GM19455 (cell line): ENCODE measurements around the gene MYH11.
"Not testable (repeated sequence)": the region's sequence is repeated elsewhere in the genome, so short reads cannot be mapped to it uniquely, and the experiment has no call there.

Experiments
- ATAC-seq: cut with Tn5 transposase; IDR thresholded peaks from one replicate; pipeline ENCODE4 v1.9.1; 2021; ENCODE audit not compliant: unreplicated experiment

Gene MYH11

DNA sequence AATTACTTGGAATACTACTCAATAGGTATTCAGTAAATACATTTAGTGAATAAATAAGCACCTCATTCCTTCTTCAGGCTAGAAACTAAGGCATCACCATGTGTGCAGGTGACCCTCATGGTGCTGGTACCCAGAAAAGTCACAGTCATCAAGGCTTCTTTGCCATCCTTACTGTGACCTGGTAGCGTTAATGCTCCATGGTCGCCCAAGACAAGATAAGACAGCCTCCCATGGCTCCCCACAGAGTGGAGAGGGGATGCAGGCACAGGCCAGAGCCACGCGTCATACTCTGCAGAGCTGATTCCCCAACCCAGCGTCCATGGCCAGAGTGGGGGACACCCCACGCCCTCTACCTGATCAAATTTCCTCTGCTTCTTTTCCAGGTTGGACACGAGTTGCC lies 133.0 kb downstream of the MYH11 start:
- no peak for ATAC-seq

DNA sequence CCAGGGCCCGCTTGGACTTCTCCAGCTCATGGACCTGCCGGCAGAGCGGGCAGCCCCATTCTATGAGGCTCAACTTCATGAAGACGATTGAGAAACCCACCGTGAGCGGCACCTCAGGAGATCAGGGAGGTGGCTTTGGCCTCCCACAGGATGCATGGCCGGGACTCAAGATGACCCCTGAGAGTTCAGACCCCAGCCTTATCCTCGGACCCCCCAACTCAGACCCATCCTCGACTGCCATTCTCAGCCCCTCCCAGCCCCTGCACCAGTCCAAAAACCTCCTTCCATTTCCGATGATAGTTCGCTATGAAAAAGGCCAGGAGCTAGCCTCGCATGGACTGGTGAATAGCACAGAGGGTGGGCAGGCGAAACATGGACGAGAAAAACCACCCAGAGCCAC lies 135.8 kb downstream of the MYH11 start:
- ATAC-seq, result no peak

DNA sequence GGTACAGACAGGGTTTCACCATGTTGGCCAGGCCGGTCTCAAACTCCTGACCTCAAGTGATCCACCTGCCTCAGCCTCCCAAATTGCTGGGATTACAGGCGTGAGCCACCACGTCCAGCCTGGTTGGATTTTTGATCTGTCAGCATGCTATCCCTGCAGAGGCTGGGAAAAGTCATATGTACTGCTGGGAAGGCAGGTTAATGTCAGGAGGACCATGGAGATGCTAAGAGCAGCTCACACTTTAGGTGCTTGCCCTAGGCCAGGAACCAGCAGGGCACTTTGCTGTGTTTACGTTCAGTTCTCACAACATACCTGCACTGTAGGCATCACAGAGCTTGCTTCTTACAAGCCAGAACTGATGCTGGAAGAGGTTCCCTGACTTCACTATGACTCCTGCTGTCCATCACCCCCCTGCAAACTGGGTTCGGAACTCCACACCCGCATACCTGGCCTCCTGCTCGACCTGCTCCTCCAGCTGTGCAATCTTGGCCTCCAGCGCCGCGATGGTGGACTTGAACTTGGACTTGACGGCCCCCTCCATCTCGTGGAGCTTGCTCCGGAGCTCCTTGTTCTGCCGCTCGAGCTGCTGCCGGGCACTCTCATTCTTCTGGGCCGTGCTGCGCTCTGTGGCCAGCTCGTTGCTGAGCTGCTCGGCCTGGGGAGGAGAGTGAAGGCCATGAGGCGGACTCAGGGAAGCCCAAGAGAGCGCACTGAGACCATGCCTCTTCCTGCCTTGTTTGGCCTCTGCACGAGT lies 140.0 kb downstream of the MYH11 start:
- no peak for ATAC-seq

DNA sequence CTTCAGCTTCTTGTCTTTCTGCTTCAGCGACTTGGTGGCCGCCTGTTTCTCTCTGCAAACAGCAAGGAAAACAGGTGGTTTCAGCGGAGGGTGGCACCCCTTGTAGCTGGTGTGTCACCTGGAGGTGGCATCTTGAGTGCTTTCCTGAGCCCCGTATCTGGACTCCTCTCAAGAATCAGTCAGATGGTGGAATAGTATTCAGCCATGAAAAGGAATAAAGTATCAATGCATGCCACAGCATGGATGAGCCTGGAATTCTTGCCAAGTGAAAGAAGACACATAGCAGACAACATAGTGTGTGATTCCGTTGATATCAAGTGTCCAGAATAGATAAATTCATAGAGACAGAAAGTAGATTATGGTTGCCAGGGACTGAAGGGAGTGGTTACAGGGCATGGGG lies 141.6 kb downstream of the MYH11 start:
- ATAC-seq, result no peak

DNA sequence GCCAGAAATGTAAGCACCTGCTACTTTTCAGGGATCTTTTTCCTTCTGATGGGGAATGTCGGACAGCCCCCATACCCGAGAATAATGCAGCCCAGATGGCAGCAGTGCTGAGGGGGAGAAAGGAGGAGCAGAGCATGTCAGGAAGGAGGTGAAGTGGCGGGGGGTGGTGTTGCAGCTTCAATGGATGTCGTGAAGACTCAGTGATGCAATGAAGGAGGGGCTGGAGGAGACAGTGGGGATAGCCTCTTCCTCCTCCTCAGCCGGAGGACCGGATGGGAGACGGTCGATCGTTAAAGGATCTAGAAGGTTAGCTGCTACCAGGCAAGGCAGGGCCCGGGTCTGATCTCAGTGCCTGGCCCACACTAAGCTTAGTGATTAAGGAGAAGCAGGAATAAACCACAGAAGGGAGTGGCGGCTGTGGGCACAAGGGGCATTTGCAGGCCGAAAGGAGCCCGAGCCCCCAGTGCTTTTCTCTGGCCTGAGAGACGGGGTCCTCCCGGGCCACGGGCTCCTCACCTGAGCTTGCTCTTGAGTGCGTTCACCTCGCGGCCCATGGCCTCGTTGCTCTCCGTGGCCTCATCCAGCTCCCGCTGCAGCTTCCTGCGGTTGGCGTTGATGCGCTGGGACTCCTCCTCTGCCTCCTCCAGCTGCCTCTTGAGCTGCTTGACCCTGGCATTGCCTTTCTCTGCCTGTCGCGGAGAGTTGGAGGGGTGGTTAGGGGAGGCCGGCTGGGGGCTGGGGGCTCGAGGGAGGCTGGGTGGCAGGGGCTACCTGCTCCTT lies 142.2 kb downstream of the MYH11 start:
- no peak for ATAC-seq

DNA sequence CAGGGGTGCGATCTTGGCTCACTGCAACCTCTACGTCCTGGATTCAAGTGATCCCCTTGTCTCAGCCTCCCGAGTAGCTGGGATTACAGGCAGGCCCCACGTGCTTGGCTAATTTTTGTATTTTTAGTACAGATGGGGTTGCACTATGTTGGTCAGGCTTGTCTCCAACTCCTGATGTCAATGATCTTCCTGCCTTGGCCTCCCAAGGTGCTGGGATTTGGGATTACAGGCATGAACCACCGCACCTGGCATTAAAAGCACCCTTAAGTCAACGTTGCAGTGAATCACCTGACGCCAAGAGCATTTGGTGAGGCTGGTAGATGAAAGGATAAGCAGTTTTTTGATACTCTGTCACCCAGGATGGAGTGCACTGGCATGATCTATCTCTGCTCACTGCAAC lies 147.8 kb downstream of the MYH11 start:
- ATAC-seq, result no peak

DNA sequence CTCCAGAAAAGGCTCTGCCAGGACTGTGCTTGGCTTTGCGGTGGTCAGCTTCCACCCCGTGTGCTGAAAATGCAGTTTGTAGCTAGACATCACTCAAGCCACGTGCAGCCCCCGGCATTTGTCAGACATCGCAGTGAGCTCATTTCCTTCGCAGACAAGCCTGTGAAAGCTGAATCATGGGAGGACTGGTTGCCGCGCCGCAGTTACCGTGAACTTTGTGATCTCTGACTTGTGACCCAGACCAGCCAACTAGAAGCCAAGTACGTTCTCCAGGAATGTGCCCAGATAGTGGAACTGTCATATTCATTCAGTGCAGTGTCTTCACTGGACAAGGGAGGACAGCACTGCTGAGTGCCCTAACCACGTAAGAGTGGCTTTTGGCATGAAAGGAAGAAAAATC lies 148.7 kb downstream of the MYH11 start:
- ATAC-seq, result no peak

DNA sequence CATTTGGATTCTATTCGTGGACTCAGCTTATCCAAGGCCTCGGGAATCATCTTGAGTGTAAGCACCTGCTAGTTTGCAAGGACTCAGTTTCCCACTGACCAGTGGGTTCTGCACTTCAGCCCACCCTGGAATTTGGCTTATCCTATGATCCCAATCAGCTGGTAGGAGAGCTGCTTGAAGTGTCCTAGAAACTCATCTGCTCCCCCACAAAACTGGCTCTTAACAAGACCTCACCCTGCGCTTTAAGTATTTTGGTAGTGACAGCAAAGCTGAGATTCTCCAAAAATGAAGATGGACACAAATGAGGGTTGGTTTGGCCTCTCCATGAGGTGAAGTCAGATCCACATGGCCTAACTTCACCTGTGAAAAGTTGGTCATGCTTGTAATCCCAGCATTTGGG lies 149.5 kb downstream of the MYH11 start:
- no peak for ATAC-seq

DNA sequence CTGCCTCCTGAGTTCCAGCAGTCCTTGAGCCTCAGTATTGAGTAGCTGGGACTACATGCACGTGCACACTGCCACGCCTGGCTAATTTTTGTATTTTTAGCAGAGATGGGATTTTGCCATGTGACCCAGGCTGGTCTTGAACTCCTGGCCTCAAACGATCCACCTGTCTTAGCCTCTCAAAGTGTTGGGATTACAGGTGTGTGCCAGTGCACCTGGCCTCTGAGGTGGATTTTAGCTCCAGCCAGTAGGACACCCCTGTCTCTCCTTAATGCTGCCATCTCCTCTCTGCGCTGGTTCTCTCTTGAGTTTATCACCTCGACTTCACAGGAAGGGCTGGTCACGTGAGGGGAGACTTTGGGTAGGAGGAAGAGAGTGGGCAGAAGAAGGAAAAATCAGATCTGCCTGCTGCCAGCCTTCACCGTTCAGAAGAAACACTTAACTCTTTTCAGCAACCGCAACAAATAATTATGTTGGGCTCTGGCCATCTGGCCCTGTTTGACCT lies 151.7 kb downstream of the MYH11 start:
- ATAC-seq, result no peak

DNA sequence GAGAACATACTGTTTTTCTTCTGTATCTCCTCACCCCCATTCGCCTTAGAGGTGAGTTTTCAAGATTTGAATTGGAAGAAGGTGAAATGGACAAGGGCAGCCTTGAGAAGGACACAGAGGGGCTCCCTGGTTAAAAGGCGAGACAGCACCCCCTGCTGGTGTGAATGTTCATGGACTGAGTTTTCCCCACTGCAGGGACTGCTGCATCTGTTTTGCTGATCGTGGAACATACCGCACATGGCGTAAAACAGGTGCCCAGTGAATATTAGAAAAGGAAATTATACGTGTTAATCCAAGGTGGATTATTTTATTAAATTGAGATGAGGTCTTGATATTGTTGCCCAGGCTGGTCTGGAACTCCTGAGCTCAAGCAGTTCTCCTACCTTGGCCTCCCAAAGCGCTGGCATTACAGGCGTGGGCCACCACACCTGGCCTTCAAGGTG lies 152.3 kb downstream of the MYH11 start:
- ATAC-seq, result no peak

DNA sequence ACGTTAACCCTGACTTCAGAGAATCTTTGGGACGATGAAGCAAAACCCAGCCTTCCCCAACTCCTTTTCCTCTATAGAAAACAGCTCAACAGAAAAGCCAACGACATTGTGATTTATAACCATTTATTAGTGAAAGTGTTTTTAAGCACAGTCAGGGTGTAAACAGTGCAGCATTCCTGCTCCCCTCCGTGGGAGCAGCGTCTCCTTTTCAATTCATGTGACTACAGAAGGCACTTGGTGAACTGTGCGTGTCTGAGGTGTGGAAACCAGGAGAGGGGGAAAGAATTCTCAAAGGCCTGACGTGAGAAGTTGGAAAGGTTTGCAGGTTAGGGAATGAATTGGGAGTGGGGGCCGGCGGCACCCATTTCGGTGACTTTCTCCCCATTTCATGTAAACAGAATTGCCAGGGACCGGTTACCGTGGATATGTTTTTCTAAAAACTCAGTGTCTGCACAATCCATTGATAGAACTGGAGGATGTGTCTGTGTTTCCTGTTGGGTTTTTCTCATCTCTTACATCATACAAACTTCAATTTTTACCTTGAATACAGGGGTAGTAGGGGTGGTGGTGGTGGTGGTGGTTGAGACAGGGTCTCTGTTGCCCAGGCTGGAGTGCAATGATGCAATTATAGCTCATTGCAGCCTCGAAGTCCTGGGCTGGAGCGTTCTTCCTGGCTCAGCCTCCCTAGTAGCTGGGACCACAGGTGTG lies 153.6 kb downstream of the MYH11 start:
- ATAC-seq, result no peak

DNA sequence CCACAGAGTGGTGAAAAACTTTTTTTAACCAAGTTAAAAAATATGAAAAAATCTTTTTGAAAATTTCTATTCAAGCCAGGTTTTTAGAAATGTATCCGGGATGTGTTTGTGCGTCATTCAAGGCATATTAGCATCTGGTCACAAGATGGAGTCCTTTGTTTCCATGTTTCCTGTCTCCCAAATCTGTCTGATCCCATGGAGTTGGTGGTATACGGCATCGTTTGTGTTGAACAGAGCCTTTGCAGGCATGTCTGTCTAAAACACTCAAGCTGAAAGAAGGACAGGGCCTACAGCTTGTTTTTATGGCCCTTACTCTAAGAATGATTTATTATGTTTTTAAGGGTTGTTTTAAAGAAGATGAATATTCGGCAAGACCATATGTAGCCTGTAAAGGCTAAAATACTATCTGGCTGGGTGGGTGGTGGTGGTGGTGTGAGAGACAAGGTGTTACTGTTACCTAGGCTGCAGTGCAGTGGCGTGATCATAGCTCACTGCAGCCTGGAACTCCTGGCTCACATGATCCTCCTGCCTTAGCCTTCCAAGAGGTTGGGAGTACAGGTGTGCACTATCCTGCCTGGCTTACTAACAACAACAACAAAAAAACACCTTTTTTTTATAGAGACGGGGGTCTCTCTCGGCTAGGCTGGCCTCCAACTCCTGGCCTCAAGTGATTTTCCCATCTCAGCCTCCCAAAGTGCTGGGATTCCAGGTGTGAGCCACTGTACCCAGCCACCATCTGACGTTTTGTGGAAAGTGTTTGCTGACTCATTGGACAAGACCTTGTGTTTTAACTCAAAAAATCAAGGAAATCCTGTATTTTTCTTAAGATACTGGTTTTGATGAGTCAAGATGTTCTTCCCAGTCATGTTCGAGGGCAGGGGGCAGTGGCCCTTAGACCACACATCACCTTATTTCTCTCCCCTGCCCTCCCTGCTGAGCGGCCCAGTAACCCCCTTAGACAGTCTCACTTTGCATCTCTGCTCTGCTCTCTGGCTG lies 154.6 kb downstream of the MYH11 start:
- ATAC-seq, result no peak

DNA sequence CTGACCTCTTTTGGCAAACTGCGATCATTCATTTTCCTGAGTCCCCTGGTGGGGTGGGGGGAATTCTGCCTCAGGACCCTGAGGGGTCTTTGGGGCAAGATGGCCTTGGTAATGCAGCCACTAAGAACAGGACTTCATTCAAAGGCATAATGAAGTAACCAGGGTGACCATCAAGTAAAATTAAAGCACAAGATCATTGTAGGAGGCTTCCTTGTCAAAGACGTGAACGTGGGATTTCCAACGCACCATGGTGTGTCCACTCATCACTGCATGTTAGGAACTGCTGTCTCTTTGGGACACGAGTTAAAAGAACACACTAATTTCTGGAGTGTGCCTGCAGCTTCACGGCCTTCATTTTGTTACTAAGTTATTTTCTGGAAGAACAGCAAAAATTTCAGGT lies 155.5 kb downstream of the MYH11 start:
- no peak for ATAC-seq

DNA sequence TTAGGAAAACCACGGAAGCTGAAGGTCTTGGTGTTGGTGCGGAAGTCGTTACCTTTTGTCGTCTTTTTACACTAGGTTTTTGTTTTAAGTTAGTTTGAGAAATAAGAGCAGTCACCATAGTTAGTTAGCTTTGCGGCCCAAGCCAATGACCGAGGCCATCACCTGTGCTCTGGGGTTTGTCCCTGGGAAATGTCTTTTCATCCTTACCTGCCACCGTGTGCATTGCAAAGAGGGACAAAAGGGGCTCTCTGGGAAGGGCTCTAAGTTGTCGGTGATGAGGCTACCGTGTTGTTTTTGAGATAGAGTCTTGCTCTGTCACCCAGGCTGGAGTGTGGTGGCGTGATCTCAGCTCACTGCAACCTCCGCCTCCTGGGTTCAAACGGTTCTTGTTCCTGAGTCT lies 157.0 kb downstream of the MYH11 start:
- ATAC-seq, result no peak

DNA sequence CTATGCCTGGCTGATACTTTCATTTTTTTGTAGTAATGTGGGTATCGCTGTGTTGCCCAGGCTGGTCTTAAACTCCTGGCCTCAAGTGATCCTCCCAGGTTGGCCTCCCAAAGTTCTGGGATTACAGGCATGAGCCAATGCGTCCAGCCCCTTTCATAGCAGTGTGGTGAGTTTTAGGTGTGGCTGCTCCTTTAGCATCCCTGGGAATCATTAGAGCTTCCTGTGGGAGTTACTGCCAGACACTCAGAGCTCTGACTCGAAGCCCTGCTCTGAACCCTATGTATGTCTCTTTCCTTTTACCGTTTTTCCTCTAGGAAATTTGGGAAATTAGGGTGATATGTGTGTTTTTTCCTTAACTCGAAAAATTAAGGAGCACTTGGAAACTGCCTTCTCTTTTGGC lies 162.3 kb downstream of the MYH11 start:
- no peak for ATAC-seq

DNA sequence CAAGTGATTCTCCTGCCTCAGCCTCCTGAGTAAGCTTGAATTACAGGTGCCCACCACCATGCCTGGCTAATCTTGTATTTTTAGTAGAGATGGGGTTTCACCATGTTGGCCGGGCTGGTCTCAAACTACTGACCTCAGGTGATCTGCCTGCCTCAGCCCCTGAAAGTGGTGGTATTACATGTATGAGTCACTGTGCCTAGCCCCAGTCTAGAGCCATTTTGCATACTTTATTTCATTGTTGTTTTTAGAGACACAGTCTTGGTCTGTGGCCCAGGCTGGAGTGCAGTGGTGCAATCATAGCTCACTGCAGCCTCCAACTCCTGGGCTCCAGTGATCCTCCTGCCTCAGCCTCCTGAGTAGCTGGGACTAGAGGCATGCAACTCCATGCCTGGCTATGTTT lies 164.3 kb downstream of the MYH11 start:
- not testable (repeated sequence) for ATAC-seq

DNA sequence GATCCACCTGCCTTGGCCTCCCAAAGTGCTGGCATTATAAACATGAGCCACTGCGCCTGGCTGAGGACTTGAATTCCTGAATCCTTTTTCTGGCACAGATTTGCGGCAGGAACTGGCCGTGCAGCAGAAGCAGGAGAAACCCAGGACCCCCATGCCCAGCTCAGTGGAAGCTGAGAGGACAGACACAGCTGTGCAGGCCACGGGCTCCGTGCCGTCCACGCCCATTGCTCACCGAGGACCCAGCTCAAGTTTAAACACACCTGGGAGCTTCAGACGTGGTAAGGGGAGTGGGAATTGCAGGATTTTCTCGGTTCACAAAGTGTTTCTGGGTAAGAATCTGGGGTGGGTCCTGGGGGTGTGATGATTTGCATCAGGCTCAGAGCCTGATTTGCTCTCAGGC lies 165.8 kb downstream of the MYH11 start:
- no peak for ATAC-seq

DNA sequence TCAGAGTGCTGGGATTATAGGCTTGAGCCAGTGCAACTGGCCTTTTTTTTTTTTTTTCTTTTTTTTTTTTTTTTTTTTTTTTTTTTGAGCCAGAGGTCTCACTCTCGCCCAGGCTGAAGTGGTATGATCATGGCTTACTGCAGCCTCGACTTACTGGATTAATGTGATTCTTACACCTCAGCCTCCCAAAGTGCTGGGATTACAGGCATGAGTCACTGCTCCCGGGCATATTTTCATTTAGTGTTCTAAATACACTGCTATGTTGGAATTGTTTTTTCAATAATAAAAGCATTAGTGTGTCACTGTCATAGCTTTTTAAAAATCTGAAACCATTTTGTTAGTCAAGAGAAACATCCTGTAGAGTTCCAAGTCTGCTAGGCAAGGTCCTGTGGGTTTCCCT lies 166.5 kb downstream of the MYH11 start:
- no peak for ATAC-seq

DNA sequence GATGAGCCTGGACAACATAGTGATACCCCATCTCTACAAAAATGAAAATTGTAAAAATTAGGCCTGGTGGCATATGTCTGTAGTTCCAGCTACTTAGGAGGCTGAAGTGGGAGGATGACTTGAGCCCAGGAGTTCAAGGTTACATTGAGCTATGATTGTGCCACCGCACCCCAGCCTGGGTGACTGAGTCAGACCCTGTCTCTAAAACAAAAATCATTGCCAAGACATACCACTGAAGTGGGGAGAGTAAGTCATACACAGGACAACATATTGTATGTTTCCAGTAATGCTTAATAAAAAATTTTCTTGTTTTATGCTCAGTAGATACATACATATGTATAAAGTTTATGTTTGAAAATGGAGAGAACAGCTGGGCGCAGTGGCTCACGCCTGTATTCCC lies 167.5 kb downstream of the MYH11 start:
- no peak for ATAC-seq

DNA sequence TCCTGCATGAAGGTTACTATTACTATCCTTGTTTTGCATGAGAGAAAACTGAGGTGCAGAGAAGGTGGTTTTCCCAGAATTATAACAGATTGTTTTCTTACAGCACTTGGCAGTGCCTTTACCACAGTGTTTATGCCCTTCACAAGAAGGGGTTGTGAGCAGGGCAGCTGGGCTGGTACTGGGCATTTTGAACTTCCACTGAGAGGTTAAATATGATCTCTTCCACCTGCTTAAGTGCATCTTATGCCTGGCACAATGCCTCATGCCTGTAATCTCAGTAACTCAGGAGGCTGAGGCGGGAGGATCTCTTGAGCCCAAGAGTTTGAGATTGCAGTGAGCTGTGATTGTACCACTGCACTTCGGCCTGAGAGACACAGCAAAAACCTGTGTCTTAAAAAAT lies 170.5 kb downstream of the MYH11 start:
- ATAC-seq, result no peak
